ENCODE measurements around the gene PCDHA4. TPM values are rescaled to one million over a fixed set of nuclear protein-coding genes. Genes with fewer than 3 reads are reported as not detected.
"Not testable (repeated sequence)": the region's sequence is repeated elsewhere in the genome, so short reads cannot be mapped to it uniquely, and the experiment has no call there.

The PCDHA4 gene
- polyA plus RNA-seq, 1 of the 3 experiments (the other 2 are of a cell fraction): 1.2 TPM

- no peaks in the 10 kb centered on the region for H3K36me3 ChIP-seq (replicated peaks in 1 of 2; ENCODE audit: control insufficient read depth in 1 of 2, insufficient read depth in 2 of 2, low read length in 1 of 2)
- H3K9me3 ChIP-seq: peaks cover 8% of the 10 kb centered on the region; the same call in 1 of the 2 replicates
- no peaks in the 10 kb centered on the region for H3K9me2 ChIP-seq
- H3K4me1 ChIP-seq (ENCODE audit: control insufficient read depth in 1 of 2, insufficient read depth in 2 of 2, low read depth in 1 of 2, low read length in 1 of 2): no peaks in the 10 kb centered on the region
- no peak within 1 kb of the TSS for H3K9ac ChIP-seq
- H3K79me2 ChIP-seq (ENCODE audit: insufficient read depth): no peaks in the 10 kb centered on the region
- H3K4me2 ChIP-seq: 0 out of 2 replicates have a peak within 1 kb of the TSS, but pooled peaks have one; percentile 7
- TF ChIP-seq MEF2A (IDR thresholded peaks at IDR 0.05; ENCODE audit: borderline replicate concordance, low read depth) (no peak), CTCF (IDR thresholded peaks at IDR 0.05) (peak; percentile 29), RAD21 (IDR thresholded peaks at IDR 0.05; ENCODE audit: low read length) (peak; percentile 47), NRF1 (IDR thresholded peaks at IDR 0.05; ENCODE audit: low read depth, low read length) (no peak)
- H3K27ac ChIP-seq (ENCODE audit: low read depth in 2 of 2, low read length in 1 of 2): no peak within 1 kb of the TSS
- 31% methylated on average over 27 of the region's 29 CpGs for WGBS (ENCODE audit: low lambda C conversion rate)
- ChIA-PET CTCF (interaction anchor here (0.5 to 3.5 kb wide), 9 partner anchors 13 to 364 kb away, joined by 3 to 28 read pairs (median 4); partner anchors contain the start of genes PCDHA4, PCDHA8 and PCDHB6), POLR2A (no interaction called here)
- peak; percentile 36 for DNase-seq
- H3K27me3 ChIP-seq (ENCODE audit: insufficient read depth): no peaks in the 10 kb centered on the region
- H3F3A ChIP-seq (replicated peaks; ENCODE audit: insufficient read depth): no peaks in the 10 kb centered on the region
- H3K4me3 ChIP-seq (ENCODE audit: low read depth in 2 of 2, low read length in 1 of 2): peak within 1 kb of the TSS in 1 of 2 experiments; percentile 31; a peak in 2 of 4 replicates
- H4K20me1 ChIP-seq (ENCODE audit: insufficient read depth): no peaks in the 10 kb centered on the region
- no peak within 1 kb of the TSS for H2AFZ ChIP-seq (ENCODE audit: low read depth)
These were observed 20.8 kb upstream of the PCDHA4 start, which contains the start of gene PCDHA1 for GRCh38 chr5:140785905-140786686. TSS of gene PCDHA1 (plus strand) at chr5:140786140.

GRCh38 chr5:140787422-140787821, 19.4 kb upstream of the PCDHA4 start:
- POLR2A ChIA-PET: not testable (repeated sequence)

GRCh38 chr5:140787849-140788504, 18.9 kb upstream of the PCDHA4 start:
- CTCF ChIA-PET: interaction anchor here (2.5 kb wide), 1 partner anchor 19 kb away, joined by 12 read pairs; the partner anchor contains the start of gene PCDHA4
- 87% methylated on average over 67 of the region's 70 CpGs for WGBS (ENCODE audit: low lambda C conversion rate)
- POLR2A ChIA-PET: not testable (repeated sequence)

More at GRCh38 chr5:140787422-140787821, 19.4 kb upstream of the PCDHA4 start:
- H3K36me3 ChIP-seq (replicated peaks in 1 of 2; ENCODE audit: control insufficient read depth in 1 of 2, insufficient read depth in 2 of 2, low read length in 1 of 2); H3K27ac ChIP-seq (ENCODE audit: low read depth in 2 of 2, low read length in 1 of 2); H2AFZ ChIP-seq (ENCODE audit: low read depth); H4K20me1 ChIP-seq (ENCODE audit: insufficient read depth); H3K79me2 ChIP-seq (ENCODE audit: insufficient read depth); H3K9me3 ChIP-seq; H3K27me3 ChIP-seq (ENCODE audit: insufficient read depth); H3K4me3 ChIP-seq (ENCODE audit: low read depth in 2 of 2, low read length in 1 of 2); H3K9ac ChIP-seq; H3K9me2 ChIP-seq; H3F3A ChIP-seq (replicated peaks; ENCODE audit: insufficient read depth); DNase-seq; H3K4me1 ChIP-seq (ENCODE audit: control insufficient read depth in 1 of 2, insufficient read depth in 2 of 2, low read depth in 1 of 2, low read length in 1 of 2); H3K4me2 ChIP-seq: not testable (repeated sequence)
- WGBS (ENCODE audit: low lambda C conversion rate): 82% methylated on average over 44 of the region's 44 CpGs
- CTCF ChIA-PET: interaction anchor here (2.5 to 3.5 kb wide), 2 partner anchors 19 to 54 kb away, joined by 12 to 28 read pairs; partner anchors contain the start of genes PCDHA4 and PCDHA8

More at GRCh38 chr5:140787849-140788504, 18.9 kb upstream of the PCDHA4 start:
- not testable (repeated sequence) for H3K9me3 ChIP-seq; H3K36me3 ChIP-seq (replicated peaks in 1 of 2; ENCODE audit: control insufficient read depth in 1 of 2, insufficient read depth in 2 of 2, low read length in 1 of 2); H2AFZ ChIP-seq (ENCODE audit: low read depth); H3K4me3 ChIP-seq (ENCODE audit: low read depth in 2 of 2, low read length in 1 of 2); DNase-seq; H3K9ac ChIP-seq; H3K27me3 ChIP-seq (ENCODE audit: insufficient read depth); H3K79me2 ChIP-seq (ENCODE audit: insufficient read depth); H3F3A ChIP-seq (replicated peaks; ENCODE audit: insufficient read depth); H3K9me2 ChIP-seq; H3K4me1 ChIP-seq (ENCODE audit: control insufficient read depth in 1 of 2, insufficient read depth in 2 of 2, low read depth in 1 of 2, low read length in 1 of 2); H3K27ac ChIP-seq (ENCODE audit: low read depth in 2 of 2, low read length in 1 of 2); H3K4me2 ChIP-seq; H4K20me1 ChIP-seq (ENCODE audit: insufficient read depth)

Measured in SK-N-SH (cell line).